ENCODE results near the gene ARHGAP26.
"Not testable (repeated sequence)": the region's sequence is repeated elsewhere in the genome, so short reads cannot be mapped to it uniquely, and the experiment has no call there.

Gene ARHGAP26

DNA sequence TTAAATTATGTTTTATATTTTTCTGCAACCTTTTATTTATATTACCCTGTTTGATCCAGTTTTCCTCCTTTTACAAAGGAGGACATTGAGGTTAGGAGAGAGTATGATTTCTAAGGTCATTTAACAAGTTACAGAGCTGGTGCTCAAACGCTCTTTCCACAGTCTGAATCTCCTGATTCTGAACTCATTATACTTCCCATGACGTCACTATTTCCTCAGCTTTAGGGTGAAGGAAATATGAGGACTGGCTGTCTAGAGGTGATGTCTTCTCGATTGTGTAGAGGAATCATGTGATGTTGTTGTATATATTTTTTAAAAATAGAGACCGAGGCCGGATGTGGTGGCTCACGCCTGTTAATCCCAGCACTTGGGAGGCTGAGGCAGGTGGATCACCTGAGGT is 140.0 kb downstream of the ARHGAP26 start:
- DNase-seq: no peak

DNA sequence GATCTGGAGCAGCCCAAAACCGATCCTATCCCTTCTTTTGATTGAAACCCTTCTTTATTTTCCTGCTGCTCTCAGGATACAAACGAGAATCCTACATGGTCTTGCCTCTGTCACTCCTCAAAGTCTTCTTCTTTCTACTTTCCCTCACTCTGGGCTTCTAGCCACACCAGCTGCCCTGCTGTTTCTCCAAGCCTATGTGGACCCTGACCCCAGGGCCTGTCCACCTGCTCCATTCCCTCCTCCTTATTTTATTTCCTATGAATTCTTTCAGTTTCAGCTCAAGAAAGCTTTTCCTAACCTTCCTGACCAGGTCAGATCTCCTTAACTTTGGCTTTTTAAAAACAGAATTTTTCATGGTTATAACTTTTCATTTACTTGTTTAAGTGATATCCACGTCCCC is 141.0 kb downstream of the ARHGAP26 start:
- DNase-seq: no peak

DNA sequence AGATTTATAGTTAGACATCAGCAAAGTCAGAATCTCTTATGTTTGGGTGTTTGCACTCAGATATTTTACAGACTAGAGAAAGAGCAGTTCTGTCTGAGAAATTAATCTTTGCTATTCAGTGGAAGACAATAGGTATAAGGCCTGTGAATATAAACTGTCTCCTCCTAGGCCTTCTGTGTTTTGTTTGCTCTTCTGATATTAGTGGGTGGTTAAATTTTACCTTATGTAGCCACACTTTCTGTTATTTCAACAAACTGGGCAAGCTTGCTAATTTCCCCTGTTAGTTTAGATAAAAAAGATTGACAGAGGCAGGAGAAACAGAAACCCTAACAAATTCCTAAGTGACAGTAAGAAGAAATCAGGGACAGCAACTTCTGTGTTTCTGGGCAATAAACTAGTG is 141.6 kb downstream of the ARHGAP26 start:
- DNase-seq: no peak

DNA sequence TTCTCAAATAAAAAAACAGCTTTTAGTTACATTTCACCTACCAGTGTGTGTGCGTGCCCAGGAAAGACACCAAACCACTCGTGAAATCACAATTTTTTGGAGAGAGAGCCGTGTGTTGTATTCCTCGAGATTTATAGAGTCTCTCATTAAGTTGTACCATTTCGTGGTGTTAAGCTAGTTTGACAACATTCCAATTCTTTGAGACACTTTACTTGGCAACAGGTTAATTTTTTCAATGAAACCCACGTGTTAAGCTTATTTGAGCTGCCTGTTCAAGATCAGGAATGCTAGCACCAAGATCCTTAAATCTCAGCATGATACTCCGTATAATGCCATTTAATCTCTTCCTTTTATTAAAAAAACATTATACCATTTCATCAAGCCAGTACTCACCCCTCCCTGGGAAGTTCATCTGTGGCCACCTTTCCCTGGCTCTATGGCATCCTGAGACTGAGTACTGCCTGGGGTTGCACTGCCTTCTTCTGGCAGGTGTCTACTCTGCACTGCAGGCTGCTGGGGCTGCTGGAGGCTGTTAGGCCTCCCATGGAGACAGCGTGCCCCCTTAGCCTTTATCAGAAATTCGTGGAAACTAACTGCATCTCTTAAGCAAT is 143.7 kb downstream of the ARHGAP26 start:
- DNase-seq: no peak

DNA sequence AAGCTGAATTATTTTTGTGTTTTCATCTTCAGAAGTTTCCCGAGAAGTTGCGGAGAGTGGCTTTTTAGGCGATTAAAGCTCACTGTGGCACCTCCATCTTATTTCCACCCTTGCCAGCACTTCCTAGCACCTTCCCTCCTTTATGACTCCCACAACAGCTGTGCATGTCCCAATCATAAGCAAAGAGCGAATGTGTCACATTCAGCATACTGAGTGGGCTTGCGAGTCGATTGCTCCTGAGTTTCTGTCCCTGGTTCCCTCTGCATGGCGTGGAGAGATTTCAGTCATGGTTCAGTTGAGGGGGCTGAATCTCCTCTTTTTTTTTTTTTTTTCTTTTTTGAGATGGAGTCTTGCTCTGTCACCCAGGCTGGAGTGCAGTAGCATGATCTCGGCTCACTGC is 144.9 kb downstream of the ARHGAP26 start:
- DNase-seq: no peak

DNA sequence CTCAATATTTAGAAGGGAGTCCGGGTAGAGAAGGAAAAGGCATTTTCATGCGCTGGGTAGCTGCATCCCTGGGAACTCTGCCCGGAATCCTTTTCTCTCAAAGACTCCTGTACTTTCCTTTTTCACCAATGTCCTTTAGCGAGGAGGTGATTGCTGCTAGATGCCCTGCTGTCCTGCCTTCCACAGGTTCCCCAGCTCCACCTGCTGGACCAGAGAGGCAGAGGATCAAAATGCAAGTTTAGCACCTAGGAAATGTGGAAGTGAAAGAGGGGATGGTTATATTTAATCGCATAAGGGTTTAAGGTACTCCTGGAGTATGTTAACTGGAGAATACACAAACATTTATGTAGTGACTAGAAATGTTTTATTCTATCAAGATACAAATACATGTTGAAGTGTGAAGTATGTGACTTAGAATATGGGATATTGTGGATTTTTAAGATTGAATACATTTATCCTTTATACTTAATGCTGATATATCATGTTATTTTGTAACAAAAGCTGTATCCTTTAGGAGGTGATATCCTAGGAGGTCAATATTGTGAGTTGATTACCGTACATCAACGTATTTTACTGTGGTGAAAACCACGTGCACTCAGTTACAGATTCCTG is 145.7 kb downstream of the ARHGAP26 start:
- peak; percentile 27 for DNase-seq

DNA sequence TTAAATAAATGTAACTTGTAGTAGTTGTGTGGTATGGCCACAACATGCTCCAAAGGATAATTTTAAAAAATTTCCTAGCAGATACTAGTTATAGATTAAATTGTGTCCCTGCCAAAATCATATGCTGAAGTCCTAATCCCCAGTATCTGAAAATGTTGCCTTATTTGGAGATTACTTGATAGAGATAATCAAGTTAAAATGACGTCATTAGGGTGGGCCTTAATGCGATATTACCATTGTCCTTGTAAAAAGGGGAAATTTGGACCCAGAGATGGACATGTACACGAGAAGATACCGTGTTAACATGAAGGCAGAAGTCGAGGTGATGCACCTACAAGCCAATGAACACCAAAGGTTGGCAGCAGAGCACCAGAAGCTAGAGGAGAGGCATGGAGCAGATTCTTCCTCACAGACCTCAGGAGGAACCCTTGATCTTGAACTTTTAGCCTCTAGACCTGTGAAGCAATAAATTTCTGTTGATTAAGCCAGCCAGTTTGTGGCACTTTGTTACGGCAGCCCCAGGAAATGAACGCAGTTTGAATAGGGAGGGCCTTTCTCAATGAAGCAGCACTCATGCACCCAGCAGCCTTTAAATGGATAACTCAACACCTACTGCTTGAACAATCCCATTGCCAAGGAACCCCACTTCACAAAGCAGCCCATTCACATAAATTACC is 148.9 kb downstream of the ARHGAP26 start:
- no peak for DNase-seq

DNA sequence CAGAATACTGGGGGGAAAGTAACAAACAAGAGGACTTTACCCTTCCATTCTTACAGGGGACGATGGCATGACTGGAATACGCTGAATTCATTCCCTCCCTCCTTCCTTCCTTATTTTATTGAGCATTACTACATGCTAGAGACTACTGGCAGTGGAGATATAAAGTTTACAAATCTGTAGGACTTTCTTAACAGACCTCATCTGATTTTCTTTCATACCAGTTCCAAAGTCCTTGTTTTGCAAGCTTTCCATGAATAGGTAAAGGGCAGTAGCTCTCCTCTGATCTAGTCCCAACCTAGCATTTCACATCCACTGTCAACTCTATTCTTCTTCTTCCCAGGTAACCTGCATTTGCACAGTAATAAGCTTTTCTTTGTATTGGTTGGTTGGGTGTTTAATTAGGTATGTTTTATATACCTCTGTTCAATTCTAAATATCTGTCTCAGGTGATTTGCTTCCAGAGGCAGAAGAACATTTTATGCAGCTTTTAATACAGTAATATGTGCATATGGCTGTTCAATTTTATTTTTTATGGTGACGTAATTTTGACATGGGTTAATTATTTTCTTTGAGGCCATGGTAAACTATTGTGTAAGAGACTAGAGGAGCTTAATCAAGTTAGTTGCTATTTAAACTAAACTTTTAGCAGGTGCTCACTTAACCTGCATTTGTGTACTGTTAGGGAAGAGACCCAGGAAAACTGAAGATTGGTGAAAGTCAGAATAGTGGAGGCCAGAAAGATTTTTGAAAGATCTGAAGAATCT is 150.9 kb downstream of the ARHGAP26 start:
- DNase-seq: no peak

DNA sequence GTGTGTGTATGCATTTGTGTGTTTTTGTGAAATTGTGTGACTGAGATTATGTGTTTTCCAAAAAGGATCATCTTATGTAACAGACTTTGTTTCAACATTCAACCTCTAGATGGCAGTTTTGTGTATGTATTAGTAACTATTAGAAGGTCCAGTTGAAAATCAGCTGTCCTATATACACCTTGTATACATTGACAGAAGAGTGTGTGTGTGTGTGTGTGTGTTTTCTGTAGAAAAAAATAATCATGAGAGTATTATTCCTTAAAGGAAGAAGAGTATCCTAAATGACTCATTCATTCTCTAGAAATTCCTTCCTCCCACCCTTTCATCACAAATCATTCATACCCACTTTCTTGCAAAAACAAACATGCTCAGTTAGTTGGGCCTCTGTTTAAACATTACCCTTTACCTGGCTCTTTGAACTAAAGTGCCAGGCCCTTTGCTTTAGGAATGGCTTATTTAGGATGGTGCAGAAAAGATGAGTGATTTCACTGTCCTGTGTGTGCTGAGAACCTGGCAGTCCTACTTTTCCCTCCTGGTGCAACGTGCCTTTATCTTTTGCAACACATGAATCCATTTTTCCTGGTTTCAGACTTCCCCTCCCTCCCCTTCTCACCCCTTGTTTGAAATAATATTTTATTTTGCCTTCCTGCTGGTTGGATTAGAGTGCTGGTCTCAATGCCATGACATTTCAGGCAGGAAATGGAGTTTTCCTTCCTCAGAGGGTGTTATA is 152.2 kb downstream of the ARHGAP26 start:
- peak; percentile 48 for DNase-seq

DNA sequence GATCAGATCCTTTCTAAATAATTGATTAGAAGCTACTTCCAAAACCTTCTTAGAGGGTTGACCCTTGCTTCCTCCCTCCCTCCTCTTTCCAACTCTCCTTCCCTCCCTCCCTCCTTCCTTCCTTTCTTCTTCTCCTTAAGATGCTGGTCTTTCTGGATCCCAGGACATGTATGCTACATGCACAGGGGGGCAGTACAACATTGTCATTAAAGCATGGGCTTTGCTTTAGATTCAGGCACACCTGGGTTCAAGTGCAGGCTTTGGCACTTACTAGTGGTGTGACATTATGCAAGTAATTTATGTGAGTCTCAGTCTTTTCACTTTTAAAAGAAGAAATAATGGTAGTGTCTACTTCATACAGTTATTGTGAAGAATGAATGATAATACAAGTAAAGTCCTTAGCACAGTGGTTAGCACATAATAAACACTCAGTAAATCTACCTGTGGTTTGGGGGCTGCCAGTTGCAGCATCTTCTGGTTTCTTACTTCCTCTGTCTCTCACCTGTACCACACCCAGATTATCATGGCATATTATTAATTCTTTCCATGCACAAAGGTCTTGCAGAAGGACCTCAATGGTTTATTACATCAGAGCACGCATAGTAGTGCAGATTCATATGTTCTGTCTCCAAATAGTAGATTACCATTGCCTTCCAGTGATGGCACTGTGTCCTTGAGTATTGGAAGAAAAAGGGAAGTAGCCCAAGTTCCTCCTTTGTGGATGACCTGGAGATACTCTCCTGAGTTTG is 154.1 kb downstream of the ARHGAP26 start:
- peak; percentile 24 for DNase-seq

DNA sequence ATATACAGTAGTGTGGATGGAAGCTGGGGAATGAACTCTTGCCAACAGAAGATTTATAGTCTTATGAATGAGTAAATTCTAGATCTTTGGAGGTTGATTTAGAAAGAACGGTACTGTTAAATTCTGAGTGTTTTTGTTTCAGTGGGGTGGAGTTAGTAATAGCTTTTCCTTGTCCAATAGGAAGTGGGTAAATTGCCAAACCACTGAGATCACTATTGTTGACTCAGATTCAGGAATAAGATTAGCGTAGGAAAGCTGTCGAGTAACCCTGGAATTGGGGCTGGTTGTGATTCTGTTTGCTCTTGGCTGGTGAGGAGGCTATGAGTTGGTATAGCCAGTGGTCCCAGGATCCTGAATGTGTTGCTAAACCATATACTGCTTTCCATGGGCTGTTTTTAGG is 155.6 kb downstream of the ARHGAP26 start:
- DNase-seq: peak; percentile 81

DNA sequence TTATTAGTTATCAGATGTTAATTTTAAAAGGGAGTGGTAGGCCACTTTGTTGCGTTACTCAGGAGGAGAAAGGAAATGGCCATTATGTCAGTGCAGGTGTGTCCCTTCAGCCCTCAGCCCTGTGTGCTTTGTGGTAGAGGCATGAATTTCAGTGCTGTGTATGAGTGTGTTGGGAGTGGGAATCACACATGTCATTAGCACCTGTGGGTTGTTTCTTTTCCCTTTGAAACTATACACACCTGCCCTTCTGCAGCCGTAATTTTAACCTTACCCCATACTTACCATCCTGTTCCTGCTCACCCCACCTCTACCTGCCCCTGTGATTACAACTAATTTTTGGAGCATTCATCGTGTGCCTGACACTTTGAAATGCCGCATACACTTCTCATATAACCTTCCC is 156.4 kb downstream of the ARHGAP26 start:
- DNase-seq: no peak

DNA sequence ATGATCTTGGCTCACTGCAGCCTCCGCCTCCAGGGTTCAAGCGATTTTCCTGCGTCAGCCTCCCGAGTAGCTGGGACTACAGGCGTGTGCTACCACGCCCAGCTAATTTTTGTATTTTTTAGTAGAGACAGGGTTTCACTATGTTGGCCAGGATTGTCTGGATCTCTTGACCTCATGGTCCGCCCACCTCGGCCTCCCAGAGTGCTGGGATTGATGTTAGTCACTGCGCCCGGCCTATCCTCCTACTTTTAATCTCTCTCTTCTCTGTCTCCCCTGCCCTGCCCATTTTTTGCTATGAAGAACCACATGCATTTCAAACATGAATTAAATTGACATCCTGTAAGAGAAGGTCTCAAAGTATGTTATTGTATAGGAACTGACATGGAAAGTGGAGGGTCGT is 158.8 kb downstream of the ARHGAP26 start:
- DNase-seq: not testable (repeated sequence)

DNA sequence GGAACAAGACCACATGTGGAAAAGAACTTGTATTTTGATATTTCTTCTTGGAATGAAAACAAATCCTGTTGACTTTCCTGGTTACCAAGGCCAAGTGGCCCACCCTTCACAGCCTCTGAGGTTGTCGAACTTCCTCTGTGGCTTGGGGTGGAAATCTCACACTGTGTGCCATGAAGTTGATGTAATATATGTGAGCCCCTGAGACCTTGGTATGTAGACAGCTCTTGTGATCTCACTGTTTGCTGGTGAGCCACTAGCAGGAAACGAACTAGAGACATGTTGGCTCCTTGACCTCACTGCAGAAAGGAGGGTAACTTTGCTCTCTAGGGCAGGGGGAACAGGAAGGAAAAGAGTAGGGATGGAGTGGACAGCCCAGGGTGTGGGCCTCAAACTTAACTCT is 159.4 kb downstream of the ARHGAP26 start:
- DNase-seq: no peak

DNA sequence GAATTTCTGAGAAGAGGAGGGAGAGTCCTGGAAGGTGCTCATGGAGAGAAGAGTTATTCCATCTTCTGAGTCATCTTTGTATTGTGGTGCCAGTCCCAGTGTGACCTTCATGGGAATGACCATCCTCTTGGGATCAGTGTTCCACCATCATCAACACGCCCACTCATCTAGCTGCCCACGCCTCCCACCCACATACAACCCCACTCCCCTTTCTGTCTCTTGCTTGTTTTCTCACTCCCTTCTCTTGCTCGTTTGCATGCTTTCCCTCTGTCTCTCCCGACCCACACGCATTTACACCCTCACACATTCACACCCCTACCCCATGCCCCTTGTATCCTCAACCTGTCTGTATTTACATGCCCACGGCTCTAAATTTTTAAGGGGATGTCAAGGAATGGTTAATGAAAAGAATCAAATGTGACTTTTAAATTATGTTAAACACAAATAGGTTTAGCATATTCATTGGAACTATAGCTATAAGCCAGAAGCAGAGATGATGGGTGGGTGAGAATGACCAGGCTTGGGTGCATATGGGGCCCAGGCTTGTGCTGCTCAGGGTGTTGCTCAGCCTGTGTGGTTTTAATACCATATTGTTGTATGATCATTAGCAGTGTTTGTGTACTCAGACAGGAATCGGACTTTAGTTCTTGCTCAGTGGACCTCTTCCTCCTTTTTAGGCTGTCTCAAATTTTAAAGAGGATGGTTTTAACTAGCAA is 160.4 kb downstream of the ARHGAP26 start:
- DNase-seq: no peak

DNA sequence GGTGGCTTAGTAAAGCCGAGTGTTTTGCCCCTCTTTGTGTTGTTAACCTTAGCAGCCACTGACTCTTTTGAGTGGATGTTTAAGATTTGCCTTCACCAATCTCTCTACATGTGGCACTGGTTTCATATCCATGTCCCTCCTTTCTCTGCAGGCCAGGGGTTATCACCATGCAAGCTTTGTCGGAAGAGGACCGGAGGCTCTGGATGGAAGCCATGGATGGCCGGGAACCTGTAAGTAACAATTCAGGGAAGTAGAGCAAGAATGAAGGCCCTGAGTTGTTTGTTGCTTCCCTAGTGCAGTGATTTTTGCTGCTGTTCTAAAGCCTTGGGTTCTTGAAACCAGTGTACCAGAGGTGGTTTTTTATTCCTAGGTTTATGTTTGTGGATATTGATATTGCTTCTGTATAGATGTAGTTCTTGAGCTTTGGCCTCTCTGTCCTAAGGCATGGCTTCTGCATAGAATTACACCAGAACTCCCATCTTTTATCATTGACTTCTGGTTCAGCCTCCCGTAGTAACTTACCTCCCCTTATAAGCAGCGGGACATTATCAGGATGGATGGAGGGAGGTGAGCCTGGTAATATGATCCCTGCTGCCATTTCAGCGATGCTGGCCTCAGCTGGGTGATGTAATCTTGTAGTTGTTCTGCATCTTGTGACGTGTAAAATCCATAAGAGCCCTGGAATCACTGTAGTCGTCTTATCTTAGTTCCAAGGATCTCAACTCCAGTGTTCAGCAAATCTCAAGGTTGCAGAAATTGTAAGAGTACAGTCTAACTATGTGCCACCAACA is 161.9 kb downstream of the ARHGAP26 start:
- no peak for DNase-seq

DNA sequence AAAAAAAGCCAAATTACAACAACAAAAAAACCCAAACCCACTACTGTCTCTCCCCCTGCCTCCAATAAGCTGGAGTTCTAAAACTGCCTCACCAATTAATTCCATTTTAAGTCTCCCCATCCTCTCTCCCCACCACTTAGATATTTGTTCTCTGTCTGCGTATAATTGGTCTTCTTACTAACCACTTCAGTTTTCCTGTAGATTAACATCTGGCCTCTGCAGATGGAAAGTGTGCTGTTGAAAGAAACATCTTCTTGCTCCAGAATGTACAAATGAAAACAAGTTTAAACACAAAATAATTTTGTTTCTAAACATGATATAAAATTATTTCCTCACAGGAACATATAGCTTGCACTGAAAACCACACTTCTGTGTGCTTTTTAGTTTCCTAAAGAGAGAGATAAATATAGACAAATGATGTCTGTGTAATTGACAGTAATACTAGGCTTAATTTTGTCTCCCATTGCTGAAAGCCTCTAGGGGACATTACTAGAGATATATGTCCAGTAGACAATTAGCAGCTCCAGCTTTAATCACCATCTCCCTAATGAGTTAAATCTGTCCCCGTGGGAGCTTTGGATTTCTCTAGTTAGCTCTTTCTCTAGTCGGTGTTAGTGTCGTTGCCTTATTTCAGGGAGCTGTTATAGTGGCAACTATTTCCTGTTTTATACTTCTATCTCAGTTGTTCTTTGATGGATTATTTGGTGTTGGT is 164.0 kb downstream of the ARHGAP26 start:
- DNase-seq: no peak

DNA sequence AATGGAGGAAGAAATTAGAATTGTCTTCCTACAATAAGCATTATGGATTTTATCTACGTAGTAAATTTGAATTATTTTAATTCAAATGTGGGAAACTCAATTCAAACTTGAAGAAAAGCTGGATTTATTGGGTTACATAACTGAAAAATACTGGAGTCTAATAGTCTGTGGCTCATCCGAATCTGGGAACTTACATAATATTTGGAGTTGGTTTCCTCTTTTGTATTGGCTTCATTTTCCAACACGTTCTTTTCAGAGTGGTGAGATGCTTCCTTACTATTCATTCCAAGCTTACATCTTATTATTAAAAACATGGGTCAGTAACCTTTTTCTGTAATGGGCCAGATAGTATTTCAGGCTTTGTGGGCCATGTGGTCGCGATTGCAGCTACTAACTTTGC is 164.8 kb downstream of the ARHGAP26 start:
- no peak for DNase-seq

DNA sequence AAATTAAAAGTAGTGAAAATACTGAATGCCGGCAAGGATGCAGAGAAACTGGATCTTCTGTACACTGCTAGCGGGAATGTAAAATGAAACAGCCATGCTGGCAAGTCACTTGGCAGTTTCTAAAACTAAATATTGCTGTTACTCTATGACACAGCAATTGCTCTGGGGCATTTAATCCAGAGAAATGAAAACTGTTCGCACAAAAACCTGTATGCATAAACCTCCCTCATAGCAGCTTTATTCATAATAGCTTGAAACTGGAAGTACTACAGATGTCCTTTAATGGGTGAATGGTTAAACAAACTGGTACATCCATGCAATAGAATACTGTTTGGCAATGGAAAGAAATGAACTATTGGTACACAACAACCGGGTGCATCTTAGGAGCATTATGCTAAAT is 167.2 kb downstream of the ARHGAP26 start:
- DNase-seq: no peak

DNA sequence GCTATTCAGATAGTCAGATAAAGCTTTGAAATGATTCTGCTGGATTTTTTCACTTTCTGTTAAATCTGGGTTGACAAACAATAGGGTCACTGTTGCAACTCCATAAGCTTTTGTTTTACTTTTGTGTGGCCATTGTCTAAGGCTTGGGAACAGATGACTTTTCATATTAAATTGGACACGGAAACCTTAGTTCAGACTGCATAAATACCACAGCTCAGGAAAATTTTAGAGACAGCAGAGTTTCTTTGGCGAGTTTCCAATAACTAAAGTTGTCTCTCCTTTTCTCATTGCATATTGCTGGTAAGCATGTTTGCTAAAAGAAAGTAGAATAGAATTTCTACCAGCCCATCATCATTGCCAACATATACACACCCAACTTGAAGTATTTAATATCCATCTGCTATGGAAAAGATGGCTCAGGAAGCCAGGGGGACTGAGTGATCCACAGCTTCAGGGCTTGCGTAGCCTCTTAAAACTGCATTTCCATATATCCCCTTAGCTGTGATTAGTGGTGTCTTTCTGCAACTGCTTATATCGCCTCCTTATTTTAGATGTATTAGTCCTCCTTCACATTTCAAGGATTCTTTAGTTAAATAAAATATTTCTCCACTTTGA is 168.2 kb downstream of the ARHGAP26 start:
- DNase-seq: no peak

Measured in fibroblast of skin of right quadriceps (primary cell).